ENCODE data around the gene TNFRSF25.
"Not testable (repeated sequence)": the region's sequence is repeated elsewhere in the genome, so short reads cannot be mapped to it uniquely, and the experiment has no call there.

The TNFRSF25 gene

DNA sequence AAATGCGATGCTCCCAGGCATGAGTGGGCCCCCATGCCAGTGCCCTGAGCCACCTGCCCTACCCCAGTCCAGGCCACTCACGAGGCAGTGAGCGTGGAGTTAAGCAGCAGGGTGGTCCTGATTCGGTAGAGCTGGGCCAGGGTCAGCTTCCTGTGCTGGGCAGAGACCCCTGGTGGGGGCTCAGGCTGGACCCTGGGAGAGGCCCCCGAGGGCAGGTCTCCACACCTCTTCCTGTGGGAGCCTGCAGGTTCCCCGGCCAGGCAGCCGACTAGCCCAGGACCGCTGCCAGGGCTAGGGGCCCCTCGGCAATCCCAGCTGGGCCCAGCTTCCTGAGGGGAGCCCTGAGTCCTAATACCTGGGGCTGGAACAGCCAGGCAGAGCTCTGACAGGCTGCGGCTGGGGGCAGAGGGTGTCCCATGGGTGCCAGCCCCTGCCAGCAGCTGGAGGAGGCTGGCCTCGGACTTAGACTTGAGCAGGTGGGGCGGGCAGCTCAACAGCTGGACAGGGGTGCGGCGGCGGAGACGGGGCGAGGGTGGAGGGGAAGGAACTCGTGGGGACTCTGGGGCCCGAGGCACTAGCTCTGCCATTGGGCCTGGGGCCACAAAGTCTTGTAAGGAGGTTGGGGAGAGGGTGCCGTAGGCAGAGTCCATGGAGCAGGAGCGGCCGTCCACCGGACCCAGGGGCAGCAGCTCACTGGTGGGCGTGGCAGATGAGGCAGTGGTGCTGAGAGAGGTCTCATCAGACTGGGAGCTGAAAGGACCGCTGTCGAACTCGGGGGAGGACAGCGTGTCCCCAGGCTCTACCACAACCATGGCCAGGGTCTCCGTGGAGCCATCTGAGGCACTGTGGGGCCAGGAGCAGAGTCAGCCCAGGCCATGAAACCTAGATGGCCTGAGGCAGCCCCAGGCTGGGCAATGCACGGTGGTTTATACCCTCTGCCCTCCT, 2.0 kb upstream of the TNFRSF25 start:
- no peak for DNase-seq

DNA sequence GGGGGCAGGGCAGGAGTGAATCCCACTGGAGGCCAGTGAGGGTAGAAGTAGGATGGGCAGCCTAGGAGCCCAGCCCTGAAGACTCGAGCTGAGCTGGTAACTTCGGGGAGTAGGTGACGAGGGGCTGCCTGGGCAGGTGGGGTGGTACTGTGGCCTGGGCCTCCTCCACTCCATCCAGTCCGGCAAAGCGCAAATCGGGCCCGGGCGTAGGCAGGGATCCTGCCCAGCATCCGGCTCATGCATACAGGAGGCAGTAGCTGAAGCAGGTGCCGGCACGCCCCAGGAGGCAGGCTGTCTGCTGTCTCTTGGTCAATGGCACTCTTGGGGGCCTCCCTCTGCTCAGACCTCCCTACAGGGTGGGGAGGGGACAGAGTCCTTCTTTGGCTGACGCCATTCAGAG, 1.3 kb upstream of the TNFRSF25 start:
- DNase-seq, result no peak

DNA sequence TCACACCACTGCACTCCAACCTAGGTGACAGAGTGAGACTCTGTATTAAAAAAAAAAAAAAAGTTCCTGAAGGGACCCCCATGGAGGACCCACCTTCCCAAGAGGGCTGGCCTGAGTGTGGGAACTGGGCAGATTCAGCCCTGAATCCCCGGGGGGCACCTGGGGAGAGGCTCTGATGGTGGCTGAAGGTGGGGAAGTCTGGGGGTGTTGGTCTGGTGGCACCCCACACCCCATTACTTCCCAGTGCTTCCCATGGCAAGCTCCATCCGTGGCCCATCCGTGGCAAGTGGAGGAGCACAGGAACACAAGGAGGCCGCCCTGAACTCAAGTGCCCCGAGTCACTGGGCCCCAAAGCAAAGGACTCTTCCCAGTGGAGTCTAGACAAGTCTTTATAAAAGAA, 778 bp upstream of the TNFRSF25 start:
- DNase-seq, result no peak

- DNase-seq, result no peak
Measured at GRCh38 chr1:6465461-6466005, 440 bp downstream of the TNFRSF25 start.

- no peak for DNase-seq
Measured at GRCh38 chr1:6464915-6465314, 1.1 kb downstream of the TNFRSF25 start.

DNA sequence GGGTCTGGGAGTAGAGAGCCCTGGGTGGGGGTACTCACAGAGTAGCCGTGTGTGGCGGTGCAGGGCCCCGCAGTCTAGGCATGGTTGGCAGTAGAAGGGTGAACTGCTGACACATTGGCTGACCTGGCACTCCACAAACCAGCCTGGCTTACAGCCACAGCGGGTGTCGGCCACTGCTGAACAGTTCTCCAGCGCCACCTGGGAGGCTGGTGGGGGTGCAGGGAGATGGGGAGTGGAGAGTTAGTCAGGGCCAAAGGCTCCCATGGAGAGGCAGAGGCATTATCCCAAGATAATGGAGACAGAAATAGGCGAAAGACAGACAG, 1.5 kb downstream of the TNFRSF25 start:
- DNase-seq, result no peak

DNA sequence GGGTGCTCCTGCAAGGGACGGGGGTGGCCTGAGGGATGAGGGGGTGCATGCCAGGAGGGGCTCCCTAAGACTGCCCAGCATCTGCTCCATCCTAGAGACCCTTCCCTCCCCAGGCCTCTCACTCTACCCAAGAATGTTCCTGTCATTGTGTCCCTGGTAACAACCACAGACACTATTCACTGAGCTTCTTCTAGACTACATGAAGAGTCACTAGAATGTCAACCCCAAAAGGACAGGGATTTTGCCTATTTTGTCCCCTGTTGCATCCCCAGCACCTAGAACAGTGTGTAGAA, 2.9 kb downstream of the TNFRSF25 start:
- no peak for DNase-seq

GRCh38 chr1:6462412-6463119, 3.4 kb downstream of the TNFRSF25 start:
- no peak for DNase-seq

DNA sequence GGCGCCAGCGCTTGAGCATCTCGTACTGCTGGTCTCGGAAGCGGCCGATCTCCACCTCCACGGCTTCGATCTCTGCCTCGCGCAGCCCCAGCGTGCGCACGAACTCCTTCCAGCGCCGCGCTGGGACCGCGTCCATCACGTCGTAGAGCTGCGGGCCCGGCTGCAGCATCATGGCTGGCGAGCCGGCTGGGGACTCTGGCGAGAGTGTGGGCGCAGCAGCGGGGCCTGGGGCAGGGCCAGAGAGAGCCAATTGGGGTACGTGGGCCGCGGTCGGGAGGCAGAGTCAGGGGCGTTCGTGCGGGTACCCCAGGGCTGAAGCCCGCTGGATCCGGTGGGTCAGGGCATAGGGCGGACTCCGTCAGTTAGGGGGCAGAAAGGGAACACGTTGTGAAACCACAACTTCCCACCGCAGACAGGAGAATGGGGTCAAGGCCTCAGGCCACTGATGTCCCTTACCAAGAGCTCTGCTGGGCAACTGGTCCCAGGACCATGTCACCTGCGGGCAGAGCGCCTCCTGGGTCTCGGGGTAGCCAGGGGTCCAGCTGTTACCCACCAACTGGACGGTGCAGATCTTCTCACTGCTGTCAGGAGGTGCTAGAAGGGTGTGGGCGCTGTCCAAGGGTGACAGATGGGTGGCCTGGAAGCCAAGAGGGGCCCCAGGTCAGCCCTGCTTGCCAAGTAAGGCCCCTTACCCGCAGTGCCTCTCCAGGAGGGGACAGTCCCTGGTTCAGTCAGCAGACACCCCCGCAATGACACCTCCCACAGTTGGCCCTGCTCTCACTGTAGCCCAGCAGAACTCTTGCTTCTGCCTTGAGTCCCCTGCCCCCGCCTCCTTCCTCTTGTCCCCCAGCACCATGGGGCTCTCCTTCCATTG, 4.2 kb downstream of the TNFRSF25 start:
- DNase-seq, result no peak

DNA sequence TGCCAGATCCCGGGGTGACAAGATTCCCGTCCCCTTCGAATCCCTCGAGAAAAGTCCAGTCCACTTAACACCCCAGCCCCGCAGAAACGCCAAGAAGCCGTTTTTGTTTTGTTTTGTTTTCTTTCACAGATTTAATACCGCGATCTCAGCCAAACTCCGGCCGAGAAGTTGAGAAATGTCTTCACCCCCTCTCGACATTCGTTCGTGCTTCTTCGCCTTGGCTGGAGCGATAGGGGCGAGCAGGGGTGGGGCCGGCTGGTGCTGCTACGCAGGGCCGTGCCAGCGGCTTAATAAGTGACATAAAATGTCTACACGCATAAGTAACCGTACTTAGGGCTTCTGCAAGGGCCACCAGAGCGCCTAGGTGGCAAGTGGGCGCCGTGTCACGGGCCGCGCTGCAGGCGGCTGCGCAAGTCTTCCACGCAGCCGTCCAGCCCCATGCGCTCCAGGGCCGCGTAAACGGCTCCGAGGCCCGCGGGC, 4.9 kb downstream of the TNFRSF25 start:
- DNase-seq, result no peak

- DNase-seq, result peak; percentile 95
Measured at GRCh38 chr1:6460301-6461050, 5.5 kb downstream of the TNFRSF25 start.

DNA sequence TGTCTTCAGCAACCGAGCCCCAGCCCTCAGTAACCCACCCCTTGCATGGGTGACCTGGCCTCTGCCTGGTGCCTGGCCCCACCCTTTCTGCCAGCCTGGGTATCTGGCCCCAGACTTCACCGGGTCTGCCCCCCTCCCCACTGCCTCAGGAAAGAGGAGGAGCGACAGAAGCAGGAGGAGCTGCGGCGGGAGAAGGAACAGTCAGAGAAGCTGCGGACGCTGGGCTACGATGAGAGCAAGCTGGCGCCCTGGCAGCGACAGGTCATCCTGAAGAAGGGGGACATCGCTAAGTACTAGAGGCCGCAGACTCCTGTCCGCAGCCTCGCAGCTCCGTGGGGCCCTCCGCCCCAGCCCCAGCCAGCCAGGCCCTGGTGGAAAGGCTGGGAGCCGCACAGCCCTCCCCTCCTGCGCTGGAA, 6.1 kb downstream of the TNFRSF25 start:
- no peak for DNase-seq

- DNase-seq, result no peak
Measured at GRCh38 chr1:6456800-6457466, 9.0 kb downstream of the TNFRSF25 start.

DNA sequence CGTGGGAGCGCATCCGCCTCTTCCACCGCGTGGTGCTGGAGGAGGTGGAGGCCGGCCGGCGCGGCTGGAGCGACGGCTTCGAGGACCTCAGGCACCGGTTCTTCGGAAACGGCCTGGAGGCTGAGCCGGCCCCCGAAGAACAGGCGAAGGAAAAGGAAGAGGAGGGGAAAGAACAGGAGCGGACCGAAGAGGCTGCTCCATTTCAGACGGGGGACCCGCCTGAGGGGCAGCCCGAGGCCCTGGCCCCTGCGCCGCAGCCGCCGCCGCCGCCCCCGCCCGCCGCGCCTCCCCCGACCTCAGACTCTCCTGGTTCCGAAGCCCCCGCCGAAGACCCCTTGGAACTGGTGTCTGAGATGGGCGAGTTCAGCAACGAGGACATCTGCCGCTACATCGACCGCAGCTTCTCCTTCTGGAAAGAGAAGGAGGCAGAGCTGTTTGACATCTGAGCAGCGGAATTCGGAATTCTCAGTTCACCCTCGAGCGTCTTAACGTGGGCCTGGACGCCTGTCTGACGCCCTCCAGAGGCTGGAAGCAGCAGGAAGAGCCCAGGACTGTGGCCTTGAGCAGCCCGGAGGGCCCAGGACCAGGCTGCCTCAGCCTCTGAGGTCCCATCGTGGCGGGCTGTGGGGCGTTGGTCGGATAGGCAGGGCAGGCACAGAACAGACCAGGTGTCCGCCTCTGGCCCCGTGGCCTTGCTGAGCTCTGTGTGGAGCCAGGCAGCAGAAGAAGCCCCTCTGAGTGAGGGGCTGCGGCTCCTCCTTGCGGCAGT, 10.0 kb downstream of the TNFRSF25 start:
- DNase-seq, result not testable (repeated sequence)

DNA sequence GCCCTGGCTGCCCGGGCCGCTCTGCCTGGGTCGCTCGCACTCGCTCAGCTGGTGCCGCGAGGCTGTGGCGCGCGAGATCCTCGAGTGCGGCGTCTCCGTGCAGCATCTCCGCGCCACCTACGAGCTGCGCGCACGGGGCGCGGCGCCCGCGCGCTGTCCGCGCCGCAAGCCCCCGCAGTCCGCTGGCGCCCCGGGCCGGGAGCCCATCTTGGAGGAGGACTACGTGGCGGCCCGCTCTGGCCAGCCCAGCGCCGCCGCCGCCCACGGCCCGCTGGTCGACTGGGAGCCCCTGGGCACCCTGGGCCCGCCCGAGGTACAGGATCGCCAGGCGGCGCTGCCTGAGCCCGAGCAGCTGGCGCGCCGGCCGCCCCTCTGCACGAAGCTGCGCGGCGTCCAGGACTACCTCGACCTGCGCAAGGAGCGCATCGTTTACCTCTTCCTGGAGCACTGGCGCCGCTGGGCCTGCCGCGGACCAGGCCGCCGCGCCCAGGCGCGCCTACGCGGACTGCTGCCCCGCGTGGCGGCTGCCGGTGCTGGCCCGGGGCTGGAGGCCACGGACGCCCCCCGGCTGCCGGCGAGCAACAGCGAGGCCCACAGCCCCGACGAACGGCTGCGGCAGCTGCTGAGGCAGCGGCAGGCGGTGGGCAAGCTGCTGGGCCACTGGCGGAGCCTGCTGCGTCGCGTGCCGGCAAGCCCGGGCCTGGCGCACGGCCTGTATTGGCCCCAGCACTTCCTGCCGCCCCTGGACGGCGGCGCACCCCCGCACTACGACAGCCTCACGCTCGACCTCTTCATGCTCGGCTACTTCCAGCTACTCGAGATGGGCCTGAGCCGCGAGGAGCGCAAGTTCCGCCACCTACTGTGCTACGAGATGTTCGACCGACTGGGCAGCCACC, 10.9 kb downstream of the TNFRSF25 start:
- DNase-seq, result no peak

- DNase-seq, result not testable (repeated sequence)
Measured at GRCh38 chr1:6453895-6454855, 11.8 kb downstream of the TNFRSF25 start.

GRCh38 chr1:6450943-6451373, 15.0 kb downstream of the TNFRSF25 start:
- no peak for DNase-seq

GRCh38 chr1:6450486-6450885, 15.5 kb downstream of the TNFRSF25 start:
- DNase-seq, result not testable (repeated sequence)
